Measurements from ENCODE around the gene BEST2. TPM values are rescaled to one million over a fixed set of nuclear protein-coding genes. Genes with fewer than 3 reads are reported as not detected.

The BEST2 gene
- polyA plus RNA-seq, 1 donor from 2014 or later = not detected

GRCh38 chr19:12802267-12803106 is 50.9 kb downstream of the BEST2 start:
- TF ChIP-seq RAD21 (conservative IDR thresholded peaks at IDR 0.05) (no peak), MXI1 (conservative IDR thresholded peaks at IDR 0.05; ENCODE audit: poor library complexity, severe bottlenecking) (no peak), REST (IDR thresholded peaks at IDR 0.05; ENCODE audit: borderline replicate concordance) (no peak), EP300 (conservative IDR thresholded peaks at IDR 0.05; ENCODE audit: poor library complexity, severe bottlenecking) (no peak), TAF1 (IDR thresholded peaks at IDR 0.05; ENCODE audit: low read depth) (no peak), EZH2 (IDR thresholded peaks at IDR 0.05; ENCODE audit: borderline replicate concordance, insufficient read depth, low read length, poor library complexity, severe bottlenecking) (no peak), SMC3 (conservative IDR thresholded peaks at IDR 0.05; ENCODE audit: poor library complexity) (no peak), POLR2AphosphoS5 (IDR thresholded peaks at IDR 0.05) (no peak)
- TF ChIP-seq, protein P1, sequence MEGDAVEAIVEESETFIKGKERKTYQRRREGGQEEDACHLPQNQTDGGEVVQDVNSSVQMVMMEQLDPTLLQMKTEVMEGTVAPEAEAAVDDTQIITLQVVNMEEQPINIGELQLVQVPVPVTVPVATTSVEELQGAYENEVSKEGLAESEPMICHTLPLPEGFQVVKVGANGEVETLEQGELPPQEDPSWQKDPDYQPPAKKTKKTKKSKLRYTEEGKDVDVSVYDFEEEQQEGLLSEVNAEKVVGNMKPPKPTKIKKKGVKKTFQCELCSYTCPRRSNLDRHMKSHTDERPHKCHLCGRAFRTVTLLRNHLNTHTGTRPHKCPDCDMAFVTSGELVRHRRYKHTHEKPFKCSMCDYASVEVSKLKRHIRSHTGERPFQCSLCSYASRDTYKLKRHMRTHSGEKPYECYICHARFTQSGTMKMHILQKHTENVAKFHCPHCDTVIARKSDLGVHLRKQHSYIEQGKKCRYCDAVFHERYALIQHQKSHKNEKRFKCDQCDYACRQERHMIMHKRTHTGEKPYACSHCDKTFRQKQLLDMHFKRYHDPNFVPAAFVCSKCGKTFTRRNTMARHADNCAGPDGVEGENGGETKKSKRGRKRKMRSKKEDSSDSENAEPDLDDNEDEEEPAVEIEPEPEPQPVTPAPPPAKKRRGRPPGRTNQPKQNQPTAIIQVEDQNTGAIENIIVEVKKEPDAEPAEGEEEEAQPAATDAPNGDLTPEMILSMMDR (IDR thresholded peaks at IDR 0.05; ENCODE audit: poor library complexity, severe bottlenecking) = no peak
- peak overlapping the region; percentile 83 for H2AFZ ChIP-seq (ENCODE audit: low read depth, low read length)

GRCh38 chr19:12804051-12804450 is 52.5 kb downstream of the BEST2 start:
- no peak overlapping the region for H2AFZ ChIP-seq (ENCODE audit: low read depth, low read length)
- H4K20me1 ChIP-seq (ENCODE audit: insufficient read depth) = no peaks in the 10 kb centered on the region
- H3K27ac ChIP-seq (ENCODE audit: low read length) = no peak overlapping the region
- H3K9me2 ChIP-seq (ENCODE audit: insufficient read depth, low read length) = no peaks in the 10 kb centered on the region
- no peaks in the 10 kb centered on the region for H3F3A ChIP-seq (ENCODE audit: insufficient read depth, low read length, poor library complexity, severe bottlenecking)
- H3K4me3 ChIP-seq (ENCODE audit: low read length) = no peak overlapping the region
- H3K27me3 ChIP-seq (ENCODE audit: insufficient read depth, low read depth, low read length) = no peaks in the 10 kb centered on the region
- H3K79me2 ChIP-seq (replicated peaks; ENCODE audit: insufficient read depth, low read length) = peaks cover 19% of the 10 kb centered on the region
- H3K4me2 ChIP-seq (ENCODE audit: low read length) = no peak overlapping the region
- H3K9me3 ChIP-seq (ENCODE audit: low read length) = no peaks in the 10 kb centered on the region
- TF ChIP-seq, protein P1 (IDR thresholded peaks at IDR 0.05; ENCODE audit: poor library complexity, severe bottlenecking) = no peak
- TF ChIP-seq TAF1 (IDR thresholded peaks at IDR 0.05; ENCODE audit: low read depth) (no peak), POLR2AphosphoS5 (IDR thresholded peaks at IDR 0.05) (no peak), MXI1 (conservative IDR thresholded peaks at IDR 0.05; ENCODE audit: poor library complexity, severe bottlenecking) (no peak), REST (IDR thresholded peaks at IDR 0.05; ENCODE audit: borderline replicate concordance) (no peak), EP300 (conservative IDR thresholded peaks at IDR 0.05; ENCODE audit: poor library complexity, severe bottlenecking) (no peak), EZH2 (IDR thresholded peaks at IDR 0.05; ENCODE audit: borderline replicate concordance, insufficient read depth, low read length, poor library complexity, severe bottlenecking) (no peak), RAD21 (conservative IDR thresholded peaks at IDR 0.05) (no peak), SMC3 (conservative IDR thresholded peaks at IDR 0.05; ENCODE audit: poor library complexity) (no peak)
- no peaks in the 10 kb centered on the region for H3K36me3 ChIP-seq (ENCODE audit: insufficient read depth, low read length)
- no peak overlapping the region for H3K9ac ChIP-seq (ENCODE audit: low read length)

More at GRCh38 chr19:12802267-12803106, 50.9 kb downstream of the BEST2 start:
- H3K4me2 ChIP-seq (ENCODE audit: low read length) = peak overlapping the region; percentile 69
- H3K27ac ChIP-seq (ENCODE audit: low read length) = peak overlapping the region; percentile 85
- no peaks in the 10 kb centered on the region for H4K20me1 ChIP-seq (ENCODE audit: insufficient read depth)
- peak overlapping the region; percentile 97 for H3K9ac ChIP-seq (ENCODE audit: low read length)
- peaks cover 19% of the 10 kb centered on the region for H3K79me2 ChIP-seq (replicated peaks; ENCODE audit: insufficient read depth, low read length)
- H3F3A ChIP-seq (ENCODE audit: insufficient read depth, low read length, poor library complexity, severe bottlenecking) = no peaks in the 10 kb centered on the region
- no peaks in the 10 kb centered on the region for H3K9me2 ChIP-seq (ENCODE audit: insufficient read depth, low read length)
- peak overlapping the region; percentile 95 for H3K4me3 ChIP-seq (ENCODE audit: low read length)
- no peaks in the 10 kb centered on the region for H3K27me3 ChIP-seq (ENCODE audit: insufficient read depth, low read depth, low read length)
- no peaks in the 10 kb centered on the region for H3K9me3 ChIP-seq (ENCODE audit: low read length)
- no peaks in the 10 kb centered on the region for H3K36me3 ChIP-seq (ENCODE audit: insufficient read depth, low read length)

All from neural cell (in vitro differentiated cells).